HG02571 (cell line): ENCODE measurements around the gene ANKRD11.
A peak's percentile ranks its signal among the peaks of the same experiment; 100 is the strongest.
"Not testable (repeated sequence)": the region's sequence is repeated elsewhere in the genome, so short reads cannot be mapped to it uniquely, and the experiment has no call there.

ENCODE experiments used
- ATAC-seq: cut with Tn5 transposase; IDR thresholded peaks from one replicate; pipeline ENCODE4 v1.9.1; 2021; ENCODE audit warnings: mild to moderate bottlenecking, moderate library complexity; ENCODE audit not compliant: unreplicated experiment

The ANKRD11 gene

DNA sequence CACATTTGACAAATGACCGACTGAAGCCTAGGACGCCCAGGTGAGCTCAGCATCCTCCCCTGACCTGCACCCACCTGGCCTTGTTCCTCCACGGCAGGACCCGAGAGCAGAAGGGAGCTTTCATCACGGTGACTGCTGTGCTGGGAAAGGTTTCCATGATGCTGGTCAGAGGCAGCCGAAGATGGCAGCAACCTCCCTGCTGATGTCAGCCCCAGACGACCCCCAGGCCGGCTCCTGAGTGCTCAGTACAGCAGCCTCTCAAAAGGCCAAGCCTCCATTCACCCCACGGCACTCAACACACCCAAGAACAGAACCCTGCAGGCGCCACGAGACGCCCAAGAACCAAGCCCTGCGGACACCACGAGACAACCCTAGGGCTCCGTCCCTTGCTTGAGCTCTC lies 119.8 kb downstream of the ANKRD11 start:
- ATAC-seq = no peak

DNA sequence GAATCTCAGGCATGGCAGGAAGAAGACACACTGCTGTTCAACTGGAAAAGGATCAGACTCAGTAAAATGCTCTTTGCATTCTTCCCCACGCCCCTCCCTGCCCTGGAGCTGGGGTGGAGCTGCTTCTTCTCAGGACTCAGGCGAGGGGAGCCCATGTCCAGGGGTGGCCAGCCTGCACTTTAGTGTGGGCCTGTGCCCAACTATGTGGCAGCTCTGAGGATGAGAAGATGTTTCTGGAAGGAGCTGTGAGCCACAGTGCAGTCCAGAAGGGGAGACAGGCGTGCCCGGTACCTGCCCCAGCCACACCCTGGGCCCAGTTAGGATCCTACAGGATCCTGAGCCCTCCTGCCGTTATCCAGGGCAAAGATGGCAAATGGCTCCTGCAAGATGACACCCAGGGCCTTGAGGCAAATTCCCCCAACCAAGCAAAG lies 120.3 kb downstream of the ANKRD11 start:
- no peak for ATAC-seq

DNA sequence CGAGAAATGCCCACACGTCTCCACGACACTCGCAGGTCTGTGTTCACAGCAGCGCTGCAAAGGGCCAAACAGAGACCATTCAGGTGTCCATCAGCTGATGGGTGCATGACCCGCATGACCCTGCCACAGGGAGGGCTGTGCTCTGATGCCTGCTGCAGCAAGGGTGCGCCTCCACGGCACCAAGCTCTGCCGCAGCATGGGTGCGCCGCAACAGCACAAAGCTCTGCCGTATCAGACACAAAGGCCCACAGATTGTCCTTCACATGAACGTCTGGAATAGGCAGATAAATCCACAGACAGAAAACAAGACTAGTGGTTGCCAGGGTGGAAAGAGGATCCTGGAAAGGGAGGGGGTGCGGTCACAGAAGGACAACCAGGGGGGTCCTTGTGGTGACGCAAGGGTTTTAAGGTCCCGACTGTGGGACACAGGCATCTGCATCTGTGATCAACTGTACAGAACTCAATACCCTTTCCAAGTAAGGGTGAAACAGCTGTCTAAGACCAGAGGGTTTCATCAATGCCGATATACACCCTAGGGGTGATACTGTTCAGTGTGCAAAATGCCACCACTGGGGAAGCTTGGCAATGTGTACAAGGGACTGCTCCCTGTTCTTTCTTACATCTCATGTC lies 121.0 kb downstream of the ANKRD11 start:
- no peak for ATAC-seq

DNA sequence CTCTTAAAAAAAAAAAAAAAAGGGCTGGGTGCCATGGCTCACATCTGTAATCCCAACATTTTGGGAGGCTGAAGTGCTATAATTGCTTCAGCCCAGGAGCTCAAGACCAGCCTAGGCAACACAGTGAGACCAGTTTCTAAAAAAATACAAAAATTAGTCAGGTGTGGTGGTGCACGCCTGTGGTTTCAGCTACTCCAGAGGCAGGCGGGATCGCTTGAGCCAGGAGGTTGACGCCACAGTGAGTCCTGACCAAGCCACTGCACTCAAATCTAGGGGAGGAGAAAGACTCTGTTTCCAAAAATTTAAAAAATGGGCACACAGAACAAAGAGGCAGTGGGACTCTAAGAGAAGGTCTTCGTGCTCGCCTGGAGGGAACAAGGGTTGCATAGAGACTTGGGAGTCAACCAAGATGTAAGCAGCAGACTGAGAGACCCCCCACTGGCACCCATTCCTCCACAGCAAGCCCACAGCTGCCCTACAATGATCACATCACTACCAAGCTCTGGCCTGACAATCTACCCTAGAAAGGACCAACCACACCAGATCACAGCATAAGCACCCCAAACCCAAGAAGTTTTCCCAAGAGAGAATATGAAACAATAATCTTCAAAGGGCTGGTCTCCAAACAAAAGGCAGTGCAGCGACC lies 121.6 kb downstream of the ANKRD11 start:
- ATAC-seq = no peak

DNA sequence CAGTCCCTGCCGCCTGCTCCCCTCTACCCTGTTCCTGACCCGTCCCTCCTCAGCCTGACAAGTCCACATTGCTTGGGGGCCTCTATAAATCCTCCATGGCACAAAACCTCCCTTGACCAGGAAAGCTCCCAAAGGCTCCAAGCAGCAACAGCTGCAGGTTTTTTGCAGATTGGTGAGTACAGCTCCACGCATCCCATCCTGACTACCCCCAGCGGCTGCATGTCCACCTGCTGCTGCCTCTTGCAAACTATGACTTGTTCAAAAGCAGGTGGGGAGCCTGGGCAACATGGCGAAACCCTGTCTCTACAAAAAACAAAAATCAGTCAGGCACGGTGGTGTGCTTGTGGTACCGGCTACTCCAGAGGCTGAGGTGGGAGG lies 122.8 kb downstream of the ANKRD11 start:
- no peak for ATAC-seq

DNA sequence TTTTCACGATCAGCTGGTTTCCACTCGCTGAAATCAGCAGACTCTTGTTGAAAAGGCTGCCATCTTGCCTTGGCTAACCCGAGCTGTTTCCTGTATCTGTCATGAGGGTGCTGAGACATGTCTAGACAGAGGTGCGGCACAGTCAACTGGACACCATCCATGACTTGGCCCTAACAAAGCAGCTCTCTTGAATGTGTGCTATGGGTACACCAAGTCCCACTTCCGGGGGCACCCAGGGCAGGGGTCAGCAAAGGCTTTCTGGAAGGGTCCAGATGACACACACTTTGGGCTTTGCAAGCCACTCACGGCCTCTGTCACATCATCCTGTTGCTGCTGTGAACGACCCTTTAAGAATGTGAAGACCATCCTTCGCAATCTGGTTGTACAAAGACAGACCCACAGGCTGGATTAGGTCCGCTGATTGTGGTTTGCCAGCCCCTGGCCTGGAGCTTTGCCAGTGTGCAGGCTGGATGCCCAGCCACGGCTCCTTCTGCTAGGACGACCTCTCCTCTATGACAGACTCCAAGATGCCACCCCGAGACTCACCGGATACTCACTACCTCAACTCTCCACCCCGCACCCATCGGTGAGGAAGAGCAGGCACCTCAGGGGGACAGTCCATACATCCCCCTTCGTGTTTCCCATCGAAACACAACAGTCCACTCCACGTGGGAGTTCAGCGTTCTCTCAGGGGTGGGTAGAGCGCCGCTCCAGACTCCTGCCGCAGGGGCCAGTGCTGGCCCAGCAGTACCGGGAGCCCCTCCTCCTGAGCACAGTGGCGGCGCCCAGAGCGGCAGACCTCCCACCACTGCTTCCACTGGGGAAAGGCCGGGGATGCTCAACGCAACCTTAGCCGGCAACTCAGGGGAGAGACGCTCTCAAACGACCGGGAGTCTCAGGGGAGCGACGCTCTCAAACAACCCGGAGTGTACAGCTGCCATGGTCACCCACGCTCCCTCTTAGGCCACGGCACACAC lies 123.5 kb downstream of the ANKRD11 start:
- no peak for ATAC-seq

DNA sequence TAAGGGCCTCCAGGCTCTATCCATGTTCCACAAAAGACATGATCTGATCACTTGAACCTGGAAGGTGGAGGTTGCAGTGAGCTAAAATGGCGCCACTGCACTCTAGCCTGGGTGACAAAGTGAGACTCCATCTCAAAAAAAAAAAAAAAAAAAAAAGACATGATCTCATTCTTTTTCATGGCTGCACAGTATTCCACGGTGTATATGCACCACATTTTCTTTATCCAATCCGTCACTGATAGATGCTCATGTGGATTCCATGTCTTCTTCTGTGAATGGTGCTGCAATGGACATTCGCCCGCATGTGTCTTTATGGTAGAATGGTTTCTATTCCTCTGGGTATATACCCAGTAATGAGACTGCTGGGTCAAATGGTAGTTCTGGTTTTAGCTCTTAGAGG lies 124.4 kb downstream of the ANKRD11 start:
- no peak for ATAC-seq

DNA sequence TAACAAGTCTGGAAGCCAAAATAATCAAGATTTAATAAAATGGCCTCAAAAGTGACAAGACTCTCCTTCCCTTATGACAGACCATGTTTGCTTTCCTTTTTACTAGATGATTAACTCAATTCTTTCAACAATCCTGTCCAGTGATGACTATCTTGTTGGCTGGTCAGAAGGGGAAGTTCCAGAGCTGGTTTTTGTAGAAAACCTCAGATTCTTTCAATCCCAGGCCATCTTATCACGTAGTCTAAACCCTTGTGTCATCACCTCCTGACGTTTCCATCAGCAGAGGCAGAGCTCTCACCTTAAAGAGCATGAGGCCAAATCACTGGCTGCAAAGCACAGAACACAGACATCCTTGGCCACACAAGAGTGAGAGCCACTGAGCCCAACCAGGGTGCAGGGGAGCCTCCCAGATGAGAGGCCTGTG lies 125.3 kb downstream of the ANKRD11 start:
- no peak for ATAC-seq

DNA sequence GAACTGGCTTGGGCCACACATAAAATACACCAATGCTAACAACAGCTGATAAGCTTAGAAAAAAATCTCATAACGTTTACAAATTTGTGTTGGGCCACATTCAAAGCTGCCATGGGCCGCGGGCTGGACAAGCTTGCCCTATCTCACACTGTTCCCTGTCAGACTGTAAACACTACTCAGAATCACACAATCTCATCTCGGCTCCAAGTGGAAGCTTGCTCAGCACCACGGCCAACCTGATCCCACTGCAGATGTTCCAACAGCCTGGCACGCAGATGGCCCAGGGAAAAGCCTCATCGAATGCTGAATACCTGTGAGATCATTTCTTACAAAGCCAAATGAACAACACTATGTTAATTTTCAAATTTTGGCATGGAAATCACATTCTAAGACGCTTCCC lies 125.8 kb downstream of the ANKRD11 start:
- ATAC-seq = no peak

DNA sequence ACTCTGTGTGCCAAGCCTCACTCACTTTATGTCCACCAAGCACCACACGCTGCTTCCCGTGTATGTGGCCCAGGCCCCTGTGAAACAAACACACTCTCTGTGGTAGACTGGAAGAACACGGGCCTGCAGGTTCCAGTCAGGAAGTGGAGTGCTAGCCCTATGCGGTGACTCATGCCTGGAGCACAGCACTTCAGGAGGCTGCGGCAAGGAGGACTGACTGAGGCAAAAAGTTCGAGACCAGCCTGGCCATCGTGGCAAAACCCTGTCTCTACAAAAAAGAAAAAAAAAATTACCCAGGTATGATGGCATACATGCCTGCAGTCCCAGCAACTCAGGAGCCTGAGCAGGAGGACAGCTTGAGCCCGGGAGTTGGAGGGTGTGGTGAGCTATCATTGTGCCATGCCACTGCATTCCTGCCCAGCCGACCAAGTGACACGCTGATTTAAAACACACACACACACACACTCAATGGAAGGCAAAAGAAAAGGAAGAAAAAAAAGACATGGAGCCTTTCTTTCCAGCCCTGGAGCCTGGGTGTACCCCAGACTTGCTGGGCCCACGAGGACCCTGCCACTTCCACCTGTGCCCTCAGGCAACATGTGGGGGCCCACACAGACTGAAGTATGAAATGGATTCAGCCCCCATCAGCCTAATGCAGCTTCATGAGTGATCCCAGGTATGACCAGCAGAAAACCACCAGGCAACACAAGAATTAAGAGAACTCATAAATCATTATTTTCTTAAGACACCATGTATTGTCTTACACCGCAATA lies 126.6 kb downstream of the ANKRD11 start:
- ATAC-seq = no peak

DNA sequence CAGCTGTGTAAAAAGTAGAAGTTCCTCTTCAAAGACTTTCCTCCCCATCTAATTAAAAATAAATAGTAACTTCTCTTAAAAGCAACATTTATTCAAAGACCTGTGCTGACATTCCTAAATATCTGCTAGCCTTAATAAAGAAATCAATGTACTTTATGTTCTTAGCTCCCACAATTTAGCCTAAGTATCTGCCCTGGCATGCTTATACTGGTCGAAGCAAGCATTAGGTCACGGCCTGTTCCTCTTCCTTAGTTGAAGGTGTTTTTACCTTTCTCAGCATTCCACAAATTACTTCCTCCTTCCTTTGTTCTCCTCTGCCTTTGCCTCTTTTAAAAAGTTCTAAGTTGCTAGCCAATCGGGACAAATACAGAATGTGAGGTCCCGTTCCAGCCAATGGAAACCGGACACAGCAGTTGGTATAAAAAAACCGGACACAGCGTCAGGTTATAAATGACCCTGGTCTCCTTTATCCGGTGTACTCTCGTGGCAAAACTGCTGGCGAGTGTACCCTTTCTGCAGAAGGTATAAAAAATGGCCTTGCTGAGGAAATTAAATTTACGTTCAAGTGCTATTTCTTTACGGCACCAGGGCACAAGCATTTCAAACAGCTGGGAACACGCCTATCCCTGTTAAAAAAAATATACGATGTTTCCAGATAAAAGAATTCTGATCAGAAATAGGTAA lies 127.7 kb downstream of the ANKRD11 start:
- ATAC-seq = not testable (repeated sequence)

DNA sequence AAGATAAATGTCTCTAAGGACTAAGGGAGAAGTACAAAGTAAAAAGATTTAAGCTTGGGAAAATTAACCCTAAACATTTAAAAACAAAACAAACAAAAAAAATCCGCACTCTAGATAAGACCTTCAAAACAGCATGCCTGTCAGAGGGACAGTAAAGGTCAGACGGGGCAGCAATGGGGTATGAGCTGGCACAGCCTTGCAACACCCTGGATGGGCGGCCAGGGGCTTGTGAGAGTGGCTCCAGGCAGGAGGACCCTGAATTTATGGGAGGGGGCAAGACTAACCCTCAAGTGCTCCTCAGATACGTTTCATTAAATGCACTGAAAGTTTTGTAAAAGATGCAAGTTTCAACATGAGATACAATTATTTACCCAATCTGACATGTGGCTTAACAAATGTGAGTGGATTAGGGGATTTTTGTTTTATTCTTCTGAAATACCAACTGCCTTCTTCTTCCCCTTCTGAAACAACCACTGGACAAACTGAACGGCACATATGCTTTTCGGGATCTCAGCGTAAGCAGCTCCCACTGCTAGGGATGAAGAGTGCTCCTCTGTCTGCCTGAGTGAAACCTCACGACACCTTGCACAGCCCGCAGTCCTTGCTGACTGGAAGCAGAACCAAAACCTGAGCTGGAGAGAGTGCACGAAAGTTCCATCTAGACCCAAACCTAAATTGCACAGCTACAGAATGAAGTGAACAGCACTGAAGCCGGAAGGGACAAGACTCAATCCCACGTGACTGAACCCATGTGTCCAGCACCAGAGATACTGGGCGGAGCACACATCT lies 128.4 kb downstream of the ANKRD11 start:
- peak; percentile 47 for ATAC-seq

DNA sequence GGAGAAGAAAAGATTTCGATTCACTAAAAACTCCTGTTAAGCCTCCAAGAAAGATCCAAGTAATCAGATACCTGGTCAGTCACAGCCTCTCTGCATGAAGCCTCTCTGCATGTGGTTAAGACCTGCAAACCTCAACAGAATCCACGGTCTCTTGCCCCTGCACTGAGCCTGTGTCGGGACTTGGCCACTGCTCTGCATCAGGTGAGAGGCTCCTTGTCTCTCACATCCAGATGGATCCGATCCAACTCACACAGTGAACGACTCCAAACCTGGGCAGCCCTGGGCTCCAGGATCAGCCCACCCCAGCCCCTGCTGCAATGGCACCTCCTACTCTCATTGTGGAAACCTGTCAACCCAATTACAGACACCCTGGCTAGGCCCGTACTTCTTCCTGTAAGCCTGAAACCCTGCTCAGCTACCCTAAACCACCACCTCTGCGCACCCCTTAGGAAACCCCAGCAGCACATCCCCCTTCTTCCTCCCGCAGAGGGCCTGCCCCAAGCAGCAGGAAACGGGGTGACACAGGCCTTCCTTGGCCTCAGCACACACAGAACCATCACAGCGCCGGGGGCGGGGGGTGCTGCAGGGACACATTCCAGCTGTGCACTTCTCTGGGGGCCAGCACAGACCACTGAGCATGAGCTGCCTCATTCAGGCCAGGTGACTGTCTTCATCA lies 129.5 kb downstream of the ANKRD11 start:
- peak; percentile 40 for ATAC-seq

DNA sequence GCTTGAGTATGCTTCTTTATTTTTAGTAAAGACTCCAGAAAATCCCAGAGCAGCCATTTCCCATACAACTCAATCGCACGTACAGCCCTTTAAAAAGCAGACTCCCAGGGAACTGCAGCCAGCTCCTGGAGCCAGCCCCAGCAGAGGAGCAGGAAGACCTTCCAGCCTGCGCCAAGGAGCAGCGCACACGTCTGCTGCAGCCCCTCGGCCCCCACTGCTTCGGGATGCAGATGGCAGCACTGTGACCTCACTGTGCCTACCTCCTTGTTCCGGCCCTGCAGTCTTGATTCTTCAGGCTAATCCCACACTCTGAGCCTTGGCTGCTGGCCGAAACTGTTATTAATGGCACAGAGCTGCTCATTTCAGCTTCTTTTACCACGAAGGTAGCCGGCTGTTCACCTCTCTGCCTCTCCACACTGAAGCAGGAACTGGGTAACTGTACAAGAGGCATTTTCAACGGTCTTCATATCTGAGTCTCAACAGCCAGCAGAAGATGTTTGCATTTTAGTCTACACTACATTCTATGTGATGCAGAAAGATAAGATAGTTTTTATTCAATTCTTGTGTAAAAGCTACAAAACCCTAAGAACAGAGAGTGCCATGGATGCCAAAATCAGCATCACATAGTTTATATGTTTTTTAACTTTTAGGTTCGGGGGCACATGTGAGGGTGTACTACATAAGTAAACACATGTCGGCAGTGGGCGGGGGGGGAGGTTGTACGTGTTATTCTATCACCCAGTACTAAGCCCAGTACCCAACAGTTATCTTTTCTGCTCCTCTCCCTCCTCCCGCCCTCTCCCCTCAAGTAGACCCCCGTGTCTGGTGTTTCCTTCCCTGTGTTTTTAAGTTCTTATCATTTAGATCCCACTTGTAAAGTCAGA lies 130.9 kb downstream of the ANKRD11 start:
- no peak for ATAC-seq

DNA sequence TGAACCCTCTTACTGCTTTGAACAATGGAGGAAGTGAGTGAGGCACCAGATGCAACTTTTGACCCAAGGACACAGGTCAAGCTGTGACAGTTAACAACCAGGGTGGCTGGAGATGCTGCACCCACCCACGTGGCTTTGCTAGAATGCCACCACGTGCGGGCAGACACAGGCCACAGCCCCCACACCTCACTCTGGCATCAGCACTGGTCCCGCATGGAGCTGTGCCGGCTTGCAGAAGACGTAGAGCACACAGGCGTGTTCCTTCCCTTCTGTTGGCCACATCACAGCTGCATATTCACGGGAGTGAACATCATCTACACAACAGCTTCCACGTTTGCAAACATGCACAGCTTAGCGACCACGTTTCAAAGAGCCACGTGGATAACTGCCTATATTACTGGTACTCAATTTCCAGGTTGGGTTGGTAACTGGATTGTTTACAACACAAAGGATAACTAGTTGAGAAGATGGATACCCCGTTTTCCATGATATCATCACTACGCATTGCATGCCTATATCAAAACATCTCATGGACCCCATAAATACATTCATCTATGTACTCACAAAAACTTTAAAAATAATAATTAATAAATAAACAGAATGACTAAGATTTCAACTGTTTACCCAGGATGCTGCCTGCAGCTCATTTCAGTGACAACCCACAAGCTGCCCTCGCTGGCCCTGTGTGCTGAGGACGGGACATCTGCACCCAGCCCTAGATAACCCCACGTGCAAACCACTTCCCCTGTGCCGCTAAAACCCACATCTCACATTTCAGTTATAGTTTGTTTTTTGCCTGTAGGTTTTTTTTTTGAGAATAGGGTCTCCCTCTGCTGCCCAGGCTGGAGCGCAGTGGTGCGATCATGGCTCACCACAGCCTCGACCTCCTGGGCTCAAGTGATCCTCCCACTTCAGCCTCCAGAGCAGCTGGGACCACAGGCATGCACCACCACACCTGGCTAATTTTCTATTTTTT lies 132.0 kb downstream of the ANKRD11 start:
- ATAC-seq = no peak

DNA sequence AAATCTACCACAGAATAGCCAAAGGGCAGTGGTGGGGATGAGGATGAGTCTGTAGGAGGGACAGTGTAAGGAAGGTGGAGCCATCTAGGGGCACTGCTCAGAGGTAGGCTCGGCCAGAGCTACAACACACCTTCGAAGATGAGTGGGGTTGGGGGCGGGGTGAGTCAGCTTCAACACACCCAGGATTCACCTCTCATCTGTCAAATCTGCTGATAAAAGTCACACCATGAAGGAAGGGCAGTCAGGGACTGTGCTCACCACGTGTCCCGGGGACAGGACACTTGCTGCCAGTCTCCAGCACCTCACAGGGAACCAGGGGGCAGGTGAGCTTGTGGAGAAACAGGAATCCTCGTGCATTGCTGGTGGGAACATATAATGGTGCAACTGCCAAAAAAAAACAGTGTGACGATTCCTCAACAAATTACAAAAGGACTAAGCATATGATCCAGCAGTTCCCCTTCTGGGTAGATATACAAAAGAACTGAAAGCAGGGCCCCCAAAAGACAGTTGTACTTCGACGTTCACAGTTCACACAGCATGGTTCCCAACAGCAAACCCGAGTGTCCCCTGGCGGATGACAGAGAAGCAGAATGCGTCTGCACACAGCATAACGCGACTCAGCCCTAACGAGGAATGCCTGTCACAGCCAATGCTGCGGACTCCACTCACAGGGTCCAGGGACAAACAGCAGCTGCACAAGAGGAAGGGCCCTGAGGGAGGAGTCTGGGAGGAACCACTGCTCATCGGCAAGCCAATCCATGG lies 133.1 kb downstream of the ANKRD11 start:
- no peak for ATAC-seq
